ENCODE measurements around the gene TTC28.

DNA sequence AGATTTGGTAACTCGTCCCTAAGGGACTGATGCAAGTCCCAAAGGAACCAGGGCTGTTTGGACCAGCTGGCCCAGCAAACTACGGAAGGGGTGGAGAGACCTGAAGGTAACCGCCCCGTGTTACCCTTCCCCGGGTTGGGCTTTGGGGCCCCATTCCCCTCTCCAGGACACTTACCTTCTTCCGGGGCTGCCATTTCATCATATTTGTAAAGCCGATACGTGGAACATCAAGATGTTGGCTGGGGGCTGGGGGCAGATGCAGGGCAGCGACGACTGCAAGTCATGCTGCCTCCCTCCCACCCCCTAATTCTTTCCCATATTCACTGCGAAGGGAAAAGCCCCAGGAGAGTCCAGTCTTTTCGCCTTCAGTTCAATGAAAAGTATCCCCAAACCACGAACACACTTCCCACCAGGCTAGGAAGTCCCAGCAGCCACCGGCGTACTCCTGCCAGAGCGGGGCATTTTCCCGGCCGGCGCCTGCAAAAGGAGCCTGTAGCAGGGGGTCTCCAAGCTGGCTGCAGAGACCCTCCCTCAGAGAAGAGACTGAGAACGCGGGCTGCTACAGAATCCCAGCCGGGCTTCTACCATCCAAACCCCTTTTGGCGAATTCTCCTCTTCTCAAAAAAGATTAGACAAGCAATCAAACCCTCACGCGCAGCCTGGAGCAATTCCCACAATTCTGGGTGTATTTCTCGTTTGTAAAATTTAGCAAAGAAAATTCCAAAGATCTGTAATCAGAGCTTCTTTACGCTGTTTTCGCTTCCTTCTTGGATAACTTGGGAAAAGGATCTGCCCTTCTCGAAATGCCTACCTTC, 236.7 kb downstream of the TTC28 start:
- TF ChIP-seq, protein P1, sequence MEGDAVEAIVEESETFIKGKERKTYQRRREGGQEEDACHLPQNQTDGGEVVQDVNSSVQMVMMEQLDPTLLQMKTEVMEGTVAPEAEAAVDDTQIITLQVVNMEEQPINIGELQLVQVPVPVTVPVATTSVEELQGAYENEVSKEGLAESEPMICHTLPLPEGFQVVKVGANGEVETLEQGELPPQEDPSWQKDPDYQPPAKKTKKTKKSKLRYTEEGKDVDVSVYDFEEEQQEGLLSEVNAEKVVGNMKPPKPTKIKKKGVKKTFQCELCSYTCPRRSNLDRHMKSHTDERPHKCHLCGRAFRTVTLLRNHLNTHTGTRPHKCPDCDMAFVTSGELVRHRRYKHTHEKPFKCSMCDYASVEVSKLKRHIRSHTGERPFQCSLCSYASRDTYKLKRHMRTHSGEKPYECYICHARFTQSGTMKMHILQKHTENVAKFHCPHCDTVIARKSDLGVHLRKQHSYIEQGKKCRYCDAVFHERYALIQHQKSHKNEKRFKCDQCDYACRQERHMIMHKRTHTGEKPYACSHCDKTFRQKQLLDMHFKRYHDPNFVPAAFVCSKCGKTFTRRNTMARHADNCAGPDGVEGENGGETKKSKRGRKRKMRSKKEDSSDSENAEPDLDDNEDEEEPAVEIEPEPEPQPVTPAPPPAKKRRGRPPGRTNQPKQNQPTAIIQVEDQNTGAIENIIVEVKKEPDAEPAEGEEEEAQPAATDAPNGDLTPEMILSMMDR (conservative IDR thresholded peaks at IDR 0.05 in 1 of 2, IDR thresholded peaks at IDR 0.05 in 1 of 2; ENCODE audit: low read depth in 1 of 2, low read length in 2 of 2): no peak
- TF ChIP-seq EZH2 (IDR thresholded peaks at IDR 0.05; ENCODE audit: low read length, missing control alignments): no peak
